GM23338 (cell line): ENCODE results near the gene NCKAP5. TPM values are rescaled to one million over a fixed set of nuclear protein-coding genes. Genes with fewer than 3 reads are reported as not detected.

Experiments used
- ATAC-seq: fragments of 200-7000 bp; cut with Tn5 transposase; 3 replicates; pipeline ENCODE4 v1.9.1; 2020
- DNase-seq: peaks from one replicate; pipeline ENCODE4 v3.0.0-alpha.2; 2015; ENCODE audit warnings: low spot score
- H2AFZ ChIP-seq: fragments of 200-600 bp; sonication (generic); 2 replicates; pipeline ENCODE4 v1.8.0; 2016; ENCODE audit warnings: antibody characterized with exemption, mild to moderate bottlenecking, moderate library complexity
- H3F3A ChIP-seq: fragments of 200-600 bp; sonication (generic); replicated peaks from 2 replicates; pipeline ENCODE4 v1.8.0; 2017; ENCODE audit warnings: antibody characterized with exemption, mixed run types, low read depth
- H3K27ac ChIP-seq: fragments of 200-600 bp; sonication (generic); 2 replicates; pipeline ENCODE4 v1.6.1; 2016; ENCODE audit warnings: low read depth
- H3K27me3 ChIP-seq: fragments of 200-600 bp; sonication (generic); 2 replicates; pipeline ENCODE4 v1.8.0; 2016; ENCODE audit warnings: mild to moderate bottlenecking, mixed run types, moderate library complexity; ENCODE audit not compliant: insufficient read depth
- H3K36me3 ChIP-seq: fragments of 200-600 bp; sonication (generic); 2 replicates; pipeline ENCODE4 v1.8.0; 2016; ENCODE audit warnings: mild to moderate bottlenecking; ENCODE audit not compliant: insufficient read depth
- H3K4me1 ChIP-seq: fragments of 200-600 bp; sonication (generic); 2 replicates; pipeline ENCODE4 v1.8.0; 2016; ENCODE audit warnings: mild to moderate bottlenecking, moderate library complexity; ENCODE audit not compliant: insufficient read depth
- H3K4me2 ChIP-seq: fragments of 200-600 bp; sonication (generic); 2 replicates; pipeline ENCODE4 v1.7.1; 2017; ENCODE audit warnings: mixed run types
- H3K4me3 ChIP-seq: fragments of 200-600 bp; sonication (generic); 2 replicates; pipeline ENCODE4 v1.6.1; 2016; ENCODE audit warnings: mixed run types
- H3K79me2 ChIP-seq: fragments of 200-600 bp; sonication (generic); replicated peaks from 2 replicates; pipeline ENCODE4 v1.8.0; 2017; ENCODE audit warnings: mild to moderate bottlenecking; ENCODE audit not compliant: insufficient read depth
- H3K9me2 ChIP-seq: fragments of 200-600 bp; sonication (generic); 2 replicates; pipeline ENCODE4 v1.8.0; 2017; ENCODE audit not compliant: insufficient read depth
- H4K20me1 ChIP-seq: fragments of 200-600 bp; sonication (generic); replicated peaks from 2 replicates; pipeline ENCODE4 v1.8.0; 2017; ENCODE audit warnings: mild to moderate bottlenecking; ENCODE audit not compliant: insufficient read depth
- H3K27ac Mint-ChIP-seq: 2 replicates; pipeline ENCODE4 v1.8.0; 2020; ENCODE audit warnings: inconsistent platforms, mild to moderate bottlenecking, moderate library complexity, mixed read lengths
- H3K27me3 Mint-ChIP-seq: 3 replicates; pipeline ENCODE4 v1.8.0; 2022; ENCODE audit warnings: low read depth, mild to moderate bottlenecking, moderate library complexity, mixed read lengths, inconsistent platforms; ENCODE audit not compliant: insufficient read depth, poor library complexity
- H3K36me3 Mint-ChIP-seq: 3 replicates; pipeline ENCODE4 v1.8.0; 2021; ENCODE audit warnings: low read depth, mild to moderate bottlenecking, inconsistent platforms, moderate library complexity, mixed read lengths
- H3K4me1 Mint-ChIP-seq: 3 replicates; pipeline ENCODE4 v1.8.0; 2020; ENCODE audit warnings: mild to moderate bottlenecking, inconsistent platforms, mixed read lengths
- H3K4me3 Mint-ChIP-seq: 3 replicates; pipeline ENCODE4 v1.8.0; 2021; ENCODE audit warnings: moderate library complexity, mild to moderate bottlenecking, inconsistent platforms, mixed read lengths
- H3K9me3 Mint-ChIP-seq: 3 replicates; pipeline ENCODE4 v1.8.0; 2020; ENCODE audit warnings: moderate library complexity, mild to moderate bottlenecking, inconsistent platforms, mixed read lengths
- CREB1 ChIP-seq: fragments of 250-450 bp; sonication (Bioruptor Pico); IDR thresholded peaks from 2 replicates; pipeline ENCODE4 v1.5.0; 2020; ENCODE audit warnings: low read depth, mild to moderate bottlenecking, moderate library complexity
- EZH2 ChIP-seq: fragments of 200-600 bp; sonication (generic); IDR thresholded peaks from one replicate; pipeline ENCODE4 v1.8.0; 2017; ENCODE audit warnings: antibody characterized with exemption, mild to moderate bottlenecking, low read depth; ENCODE audit not compliant: unreplicated experiment
- JUNB ChIP-seq: IDR thresholded peaks from one replicate; pipeline ENCODE4 v1.6.1; 2016; ENCODE audit warnings: antibody characterized with exemption; ENCODE audit not compliant: unreplicated experiment
- NANOG ChIP-seq: IDR thresholded peaks from 2 replicates; pipeline ENCODE4 v1.6.1; 2016; ENCODE audit warnings: antibody characterized with exemption, borderline replicate concordance
- POLR2AphosphoS5 ChIP-seq: IDR thresholded peaks from 2 replicates; pipeline ENCODE4 v1.6.1; 2016; ENCODE audit warnings: antibody characterized with exemption, low read depth
- REST ChIP-seq: IDR thresholded peaks from one replicate; pipeline ENCODE4 v1.6.1; 2018; ENCODE audit warnings: antibody characterized with exemption; ENCODE audit not compliant: unreplicated experiment
- STAT1 ChIP-seq: IDR thresholded peaks from one replicate; pipeline ENCODE4 v1.6.1; 2016; ENCODE audit warnings: antibody characterized with exemption; ENCODE audit not compliant: unreplicated experiment
- ZNF114 ChIP-seq: fragments of 250-450 bp; sonication (Bioruptor Pico); IDR thresholded peaks from 2 replicates; pipeline ENCODE4 v1.5.0; 2020; ENCODE audit warnings: mild to moderate bottlenecking, moderate library complexity
- ZNF331 ChIP-seq: fragments of 250-450 bp; sonication (Bioruptor Pico); IDR thresholded peaks from 2 replicates; pipeline ENCODE4 v1.5.0; 2020; ENCODE audit warnings: low read depth, mild to moderate bottlenecking, moderate library complexity
- polyA plus RNA-seq: library from polyadenylated mRNA; unstranded; fragments of >200 nt; fragmentation: Nextera tagmentation; extraction: Ambion mirVana; gene quantifications from 2 replicates; pipeline ENCODE4 v1.2.1, GENCODE V29; 2016
- total RNA-seq: library from RNA; depleted of rRNA; stranded (reverse); fragments of >200 nt; shearing (Covaris generic); gene quantifications from 2 replicates; pipeline ENCODE4 v1.2.3, GENCODE V29; 2014
- TF ChIP-seq, protein P1 (sequence below), 2 experiments: fragments of 200-600 bp in 1 of 2; sonication (generic) in 1 of 2; conservative IDR thresholded peaks; 2 replicates each; pipeline versions ENCODE4 v1.5.1 to v1.6.1; 2016 to 2017; ENCODE audit warnings: antibody characterized with exemption in 2 of 2, low read depth in 2 of 2, mild to moderate bottlenecking in 2 of 2, moderate library complexity in 1 of 2
- TF ChIP-seq, protein P2 (sequence below): IDR thresholded peaks from 2 replicates; pipeline ENCODE4 v1.6.1; 2016; ENCODE audit warnings: antibody characterized with exemption

The NCKAP5 gene
- total and polyA plus RNA-seq, 2 experiments from 2014 or later: 0.34 to 0.73 TPM

DNA sequence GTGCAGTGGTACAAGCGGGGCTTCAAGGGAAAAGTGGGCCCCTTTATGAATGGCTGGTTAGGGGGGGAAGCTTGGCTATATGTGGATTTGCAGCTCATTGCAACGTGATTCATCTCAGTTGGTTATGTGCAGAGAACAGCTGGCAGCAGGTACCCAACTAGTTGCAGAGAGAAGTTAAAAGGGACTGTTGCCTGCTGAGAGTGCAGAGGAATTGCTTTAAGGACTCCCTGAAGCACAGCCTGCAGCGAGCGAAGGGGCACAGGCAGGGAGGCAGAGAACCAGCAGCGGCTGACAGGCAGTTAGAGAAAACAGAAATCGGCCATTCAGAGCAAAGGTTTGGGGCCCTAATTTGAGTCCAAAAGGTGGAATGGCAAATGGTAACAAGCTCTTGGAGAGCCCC is 620.1 kb downstream of the NCKAP5 start:
- Histone ChIP-seq H3K36me3 (no peaks in the 10 kb centered on the region), H3F3A (no peaks in the 10 kb centered on the region), H3K27ac (no peak overlapping the region), H4K20me1 (no peaks in the 10 kb centered on the region), H2AFZ (no peak overlapping the region), H3K79me2 (no peaks in the 10 kb centered on the region), H3K4me3 (no peak overlapping the region), H3K4me1 (no peaks in the 10 kb centered on the region), H3K27me3 (no peaks in the 10 kb centered on the region), H3K9me2 (0 out of 2 replicates have a peak, but pooled peaks cover 5% of the 10 kb centered on the region), H3K4me2 (no peak overlapping the region)
- H3K4me1 Mint-ChIP-seq: peaks cover 16% of the 10 kb centered on the region
- H3K27me3 Mint-ChIP-seq: no peaks in the 10 kb centered on the region
- H3K9me3 Mint-ChIP-seq: no peaks in the 10 kb centered on the region
- H3K27ac Mint-ChIP-seq: no peak overlapping the region
- DNase-seq (peak; percentile 5), ATAC-seq (peak; percentile 42; the same call in 2 of the 3 replicates)
- H3K4me3 Mint-ChIP-seq: no peak overlapping the region
- H3K36me3 Mint-ChIP-seq: no peaks in the 10 kb centered on the region
- TF ChIP-seq REST (no peak), ZNF114 (no peak), POLR2AphosphoS5 (no peak), JUNB (no peak), NANOG (no peak), CREB1 (CRISPR knock-in tag) (no peak), ZNF331 (CRISPR knock-in tag) (no peak), STAT1 (no peak), EZH2 (no peak)
- TF ChIP-seq, protein P1, sequence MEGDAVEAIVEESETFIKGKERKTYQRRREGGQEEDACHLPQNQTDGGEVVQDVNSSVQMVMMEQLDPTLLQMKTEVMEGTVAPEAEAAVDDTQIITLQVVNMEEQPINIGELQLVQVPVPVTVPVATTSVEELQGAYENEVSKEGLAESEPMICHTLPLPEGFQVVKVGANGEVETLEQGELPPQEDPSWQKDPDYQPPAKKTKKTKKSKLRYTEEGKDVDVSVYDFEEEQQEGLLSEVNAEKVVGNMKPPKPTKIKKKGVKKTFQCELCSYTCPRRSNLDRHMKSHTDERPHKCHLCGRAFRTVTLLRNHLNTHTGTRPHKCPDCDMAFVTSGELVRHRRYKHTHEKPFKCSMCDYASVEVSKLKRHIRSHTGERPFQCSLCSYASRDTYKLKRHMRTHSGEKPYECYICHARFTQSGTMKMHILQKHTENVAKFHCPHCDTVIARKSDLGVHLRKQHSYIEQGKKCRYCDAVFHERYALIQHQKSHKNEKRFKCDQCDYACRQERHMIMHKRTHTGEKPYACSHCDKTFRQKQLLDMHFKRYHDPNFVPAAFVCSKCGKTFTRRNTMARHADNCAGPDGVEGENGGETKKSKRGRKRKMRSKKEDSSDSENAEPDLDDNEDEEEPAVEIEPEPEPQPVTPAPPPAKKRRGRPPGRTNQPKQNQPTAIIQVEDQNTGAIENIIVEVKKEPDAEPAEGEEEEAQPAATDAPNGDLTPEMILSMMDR (conservative IDR thresholded peaks at IDR 0.05; ENCODE audit: low read depth in 2 of 2): no peak
- TF ChIP-seq, protein P2, sequence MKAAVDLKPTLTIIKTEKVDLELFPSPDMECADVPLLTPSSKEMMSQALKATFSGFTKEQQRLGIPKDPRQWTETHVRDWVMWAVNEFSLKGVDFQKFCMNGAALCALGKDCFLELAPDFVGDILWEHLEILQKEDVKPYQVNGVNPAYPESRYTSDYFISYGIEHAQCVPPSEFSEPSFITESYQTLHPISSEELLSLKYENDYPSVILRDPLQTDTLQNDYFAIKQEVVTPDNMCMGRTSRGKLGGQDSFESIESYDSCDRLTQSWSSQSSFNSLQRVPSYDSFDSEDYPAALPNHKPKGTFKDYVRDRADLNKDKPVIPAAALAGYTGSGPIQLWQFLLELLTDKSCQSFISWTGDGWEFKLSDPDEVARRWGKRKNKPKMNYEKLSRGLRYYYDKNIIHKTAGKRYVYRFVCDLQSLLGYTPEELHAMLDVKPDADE: no peak
